Testis (tissue), 3 donors: ENCODE measurements around the gene CSF1. TPM values are rescaled to one million over a fixed set of nuclear protein-coding genes. Genes with fewer than 3 reads are reported as not detected.

Source experiments
- DNase-seq: peaks from one replicate; pipeline ENCODE4 v3.0.0-alpha.2; 2019
- H3K27ac ChIP-seq, 2 donors: fragments of 200-600 bp; sonication (generic); one replicate each; pipeline ENCODE4 v1.5.1; 2019
- H3K27me3 ChIP-seq: fragments of 200-600 bp; sonication (generic); one replicate; pipeline ENCODE4 v1.5.1; 2019
- H3K36me3 ChIP-seq: fragments of 200-600 bp; sonication (generic); one replicate; pipeline ENCODE4 v1.5.1; 2017; ENCODE audit warnings: low read depth; ENCODE audit errors: missing control alignments
- H3K4me1 ChIP-seq: fragments of 200-600 bp; sonication (generic); one replicate; pipeline ENCODE4 v1.5.1; 2019
- H3K4me3 ChIP-seq, 2 donors: fragments of 200-600 bp; sonication (generic); one replicate each; pipeline ENCODE4 v1.5.1; 2017 to 2019
- H3K9me3 ChIP-seq: fragments of 200-600 bp; sonication (generic); one replicate; pipeline ENCODE4 v1.5.1; 2017
- CTCF ChIP-seq, 3 experiments: fragments of 450-650 bp in 2 of 3; fragments of 200-600 bp in 1 of 3; sonication (generic) in 1 of 3; IDR thresholded peaks; one replicate each; pipeline ENCODE4 v1.5.1; 2016 to 2019; ENCODE audit warnings: antibody characterized with exemption in 3 of 3, mild to moderate bottlenecking in 2 of 3, moderate library complexity in 1 of 3
- POLR2A ChIP-seq: fragments of 450-650 bp; IDR thresholded peaks from one replicate; pipeline ENCODE4 v1.6.1; 2017; ENCODE audit warnings: antibody characterized with exemption, mild to moderate bottlenecking, moderate library complexity
- WGBS, 2 donors: methylation state at CpG; one replicate each; pipeline ENCODE4 v1.1.5; 2018; 5-methylcytosine and 5-hydroxymethylcytosine counted together
- intact Hi-C: fragments of 100-400 bp; cut with DNase I; formaldehyde crosslinking; loops from one replicate; pipeline ENCODE4 v1.15.1; 2023; ENCODE audit warnings: low total_unique reads
- polyA plus RNA-seq: library from polyadenylated mRNA; stranded (reverse); fragments of 350-450 nt; fragmentation: Illumina TruSeq; extraction: RNeasy Lipid Tissue Mini Kit (QIAGEN cat#74804); gene quantifications from one replicate; pipeline ENCODE4 v1.2.3, GENCODE V29; 2014; ENCODE audit warnings: low read depth, low replicate concordance; ENCODE audit not compliant: insufficient read depth
- total RNA-seq, 2 donors: library from RNA; depleted of rRNA; stranded (reverse); fragments of >200 nt; gene quantifications; one replicate each; pipeline ENCODE4 v1.2.3, GENCODE V29; 2016

Gene CSF1
- total and polyA plus RNA-seq, 3 donors from 2014 or later, result 9.8 to 14.2 (median 10.9) TPM

- intact Hi-C loops, result loop anchor here (5.0 to 10.0 kb wide), 3 partner anchors 187 to 435 kb away; partner anchors contain the start of gene GNAI3
- H3K4me1 ChIP-seq, result no peaks in the 10 kb centered on the region
- DNase-seq, result no peak
- no peaks in the 10 kb centered on the region for H3K36me3 ChIP-seq
- H3K27me3 ChIP-seq, result no peaks in the 10 kb centered on the region
- TF ChIP-seq POLR2A (no peak), CTCF (IDR thresholded peaks at IDR 0.05) (no peak)
- 75 to 79% methylated on average over 5 of the region's 5 CpGs for WGBS, 2 donors
- H3K27ac ChIP-seq, result no peak overlapping the region
- H3K9me3 ChIP-seq, result no peaks in the 10 kb centered on the region
- no peak overlapping the region for H3K4me3 ChIP-seq
Measured at GRCh38 chr1:109979489-109980091, 68.9 kb downstream of the CSF1 start.

Other genes with a start within 250 kb of the CSF1 start
- gene GSTM2, start 242.8 kb upstream of the CSF1 start, total RNA-seq, result 100 to 1,000 TPM in 1 of 2 donors, 10 to 100 TPM in 1; 83.2 to 131 TPM
- 68.0 TPM for gene GSTM2, start 242.8 kb upstream of the CSF1 start, polyA plus RNA-seq
- not detected for gene GSTM1, start 223.0 kb upstream of the CSF1 start, total RNA-seq
- not detected for gene GSTM1, start 223.0 kb upstream of the CSF1 start, polyA plus RNA-seq
- gene GSTM5, start 198.6 kb upstream of the CSF1 start, total RNA-seq, result 1 to 10 TPM; 5.5 to 6.5 TPM
- 10.6 TPM for gene GSTM5, start 198.6 kb upstream of the CSF1 start, polyA plus RNA-seq
- 100 to 1,000 TPM; 748 to 769 TPM for gene GSTM3, start 169.8 kb upstream of the CSF1 start, total RNA-seq
- gene GSTM3, start 169.8 kb upstream of the CSF1 start, polyA plus RNA-seq, result 1,464 TPM
- gene EPS8L3, start 146.9 kb upstream of the CSF1 start, total RNA-seq, result 1 to 10 TPM; 3.3 to 7.2 TPM
- gene EPS8L3, start 146.9 kb upstream of the CSF1 start, polyA plus RNA-seq, result 7.7 TPM
- 10 to 100 TPM; 48.5 to 59.1 TPM for gene AHCYL1, start 73.9 kb downstream of the CSF1 start, total RNA-seq
- gene AHCYL1, start 73.9 kb downstream of the CSF1 start, polyA plus RNA-seq, result 64.3 TPM
- gene STRIP1, start 123.8 kb downstream of the CSF1 start, total RNA-seq, result 100 to 1,000 TPM in 1 of 2 donors, 10 to 100 TPM in 1; 85.8 to 103 TPM
- 49.9 TPM for gene STRIP1, start 123.8 kb downstream of the CSF1 start, polyA plus RNA-seq
- gene ALX3, start 159.8 kb downstream of the CSF1 start, total RNA-seq, result under 1 TPM; 0.31 to 0.79 TPM
- gene ALX3, start 159.8 kb downstream of the CSF1 start, polyA plus RNA-seq, result 0.49 TPM
- gene UBL4B, start 201.6 kb downstream of the CSF1 start, total RNA-seq, result 10 to 100 TPM; 34.1 to 95.5 TPM
- gene UBL4B, start 201.6 kb downstream of the CSF1 start, polyA plus RNA-seq, result 105 TPM
- 1 to 10 TPM; 4.5 to 5.3 TPM for gene SLC6A17, start 239.6 kb downstream of the CSF1 start, total RNA-seq
- 3.6 TPM for gene SLC6A17, start 239.6 kb downstream of the CSF1 start, polyA plus RNA-seq